HEK293 (cell line): ENCODE results near the gene NEURL2.

Experiments
- HOXC10 ChIP-seq: sonication (generic); formaldehyde crosslinking; IDR thresholded peaks from 2 replicates; pipeline ENCODE4 v1.8.1; 2023; ENCODE audit warnings: mild to moderate bottlenecking, missing genetic modification reagents
- PRDM1 ChIP-seq: fragments of 450-650 bp; formaldehyde crosslinking; IDR thresholded peaks from 2 replicates; pipeline ENCODE4; 2016; ENCODE audit warnings: missing biosample characterization, missing genetic modification characterization
- SCRT2 ChIP-seq: fragments of 450-650 bp; formaldehyde crosslinking; IDR thresholded peaks from 2 replicates; pipeline ENCODE4 v1.5.1; 2016; ENCODE audit warnings: missing biosample characterization, missing genetic modification characterization
- ZNF155 ChIP-seq: fragments of 450-650 bp; formaldehyde crosslinking; IDR thresholded peaks from 2 replicates; pipeline ENCODE4 v1.5.1; 2016; ENCODE audit warnings: missing biosample characterization, missing genetic modification characterization
- ZNF175 ChIP-seq: fragments of 450-650 bp; formaldehyde crosslinking; IDR thresholded peaks from 2 replicates; pipeline ENCODE4 v1.5.1; 2016; ENCODE audit warnings: missing biosample characterization, missing genetic modification characterization
- ZNF214 ChIP-seq: fragments of 450-650 bp; formaldehyde crosslinking; IDR thresholded peaks from 2 replicates; pipeline ENCODE4 v1.5.1; 2017; ENCODE audit warnings: missing biosample characterization, mild to moderate bottlenecking, missing genetic modification characterization, borderline replicate concordance
- ZNF292 ChIP-seq: fragments of 450-650 bp; formaldehyde crosslinking; IDR thresholded peaks from 2 replicates; pipeline ENCODE4 v1.5.1; 2016; ENCODE audit warnings: low read depth, missing biosample characterization, missing genetic modification characterization, borderline replicate concordance
- ZNF544 ChIP-seq: fragments of 450-650 bp; formaldehyde crosslinking; IDR thresholded peaks from 2 replicates; pipeline ENCODE4 v1.5.0; 2017; ENCODE audit warnings: missing biosample characterization, missing genetic modification characterization
- ZNF558 ChIP-seq: fragments of 450-650 bp; formaldehyde crosslinking; IDR thresholded peaks from 2 replicates; pipeline ENCODE4 v1.5.1; 2016; ENCODE audit warnings: missing biosample characterization, missing genetic modification characterization
- ZNF560 ChIP-seq: fragments of 450-650 bp; formaldehyde crosslinking; IDR thresholded peaks from 2 replicates; pipeline ENCODE4 v1.5.1; 2017; ENCODE audit warnings: missing biosample characterization, missing genetic modification characterization, borderline replicate concordance
- ZNF664 ChIP-seq: fragments of 450-650 bp; formaldehyde crosslinking; IDR thresholded peaks from 2 replicates; pipeline ENCODE4 v1.5.1; 2016; ENCODE audit warnings: missing biosample characterization, missing genetic modification characterization
- ZNF768 ChIP-seq: fragments of 450-650 bp; formaldehyde crosslinking; IDR thresholded peaks from 2 replicates; pipeline ENCODE4 v1.5.1; 2018; ENCODE audit warnings: missing biosample characterization, mild to moderate bottlenecking, missing genetic modification characterization
- ZNF776 ChIP-seq: fragments of 450-650 bp; formaldehyde crosslinking; IDR thresholded peaks from 2 replicates; pipeline ENCODE4 v1.5.0; 2017; ENCODE audit warnings: missing biosample characterization, missing genetic modification characterization, borderline replicate concordance
- TF ChIP-seq, protein P1 (sequence below): fragments of 450-650 bp; formaldehyde crosslinking; conservative IDR thresholded peaks from 2 replicates; pipeline ENCODE4 v1.5.1; 2016; ENCODE audit warnings: low read depth, missing biosample characterization, missing genetic modification characterization
- TF ChIP-seq, protein P2 (sequence below): fragments of 450-650 bp; formaldehyde crosslinking; IDR thresholded peaks from 2 replicates; pipeline ENCODE4 v1.5.1; 2016; ENCODE audit warnings: missing biosample characterization, missing genetic modification characterization
- TF ChIP-seq, protein P3 (sequence below): fragments of 450-650 bp; formaldehyde crosslinking; IDR thresholded peaks from 2 replicates; pipeline ENCODE4 v1.5.1; 2016; ENCODE audit warnings: missing biosample characterization, missing genetic modification characterization
- TF ChIP-seq, protein P4 (sequence below): fragments of 450-650 bp; formaldehyde crosslinking; IDR thresholded peaks from 2 replicates; pipeline ENCODE4 v1.5.1; 2016; ENCODE audit warnings: missing biosample characterization, missing genetic modification characterization

Gene NEURL2

DNA sequence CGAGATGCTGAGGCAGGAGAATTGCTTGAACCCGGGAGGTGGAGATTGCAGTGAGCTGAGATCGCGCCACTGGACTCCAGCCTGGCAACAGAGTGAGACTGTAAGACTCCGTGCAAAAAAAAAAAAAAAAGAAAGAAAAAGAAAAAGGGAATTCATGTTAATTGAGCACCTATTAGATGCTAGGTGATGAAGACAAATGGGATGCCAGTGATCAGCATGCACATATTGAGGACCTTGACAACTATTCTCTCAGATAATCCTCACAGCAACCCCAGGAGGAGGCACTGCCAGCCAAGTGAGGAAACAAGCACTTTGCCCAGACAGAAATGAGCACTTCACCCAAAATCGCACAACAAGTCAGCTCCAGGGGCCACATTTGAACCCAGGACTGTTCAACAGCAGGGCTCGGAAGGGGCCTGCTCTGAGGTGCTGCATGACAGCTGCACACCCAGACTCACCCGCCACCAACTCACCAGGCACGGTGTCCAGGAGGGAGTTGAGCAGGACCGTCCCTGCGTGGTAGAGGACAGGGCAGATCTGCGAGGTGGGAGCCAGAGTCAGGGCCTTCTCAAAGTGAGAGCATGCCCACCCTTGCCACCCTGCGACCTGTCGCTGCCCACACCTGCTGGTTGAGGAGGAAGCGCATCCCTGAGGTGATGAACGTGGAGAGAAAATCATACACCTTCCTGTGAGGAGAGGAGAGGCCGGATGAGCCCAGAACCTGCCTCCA, 16.4 kb upstream of the NEURL2 start (continued):
- TF ChIP-seq HOXC10 (CRISPR knock-in tag) (no peak), ZNF175 (tag by site-specific recombination) (no peak), ZNF768 (tag by site-specific recombination) (no peak), ZNF214 (tag by site-specific recombination) (peak; percentile 95), ZNF155 (tag by site-specific recombination) (no peak), ZNF292 (tag by site-specific recombination) (no peak), ZNF776 (no peak), ZNF544 (tag by site-specific recombination) (no peak), SCRT2 (tag by site-specific recombination) (peak; percentile 68), ZNF664 (tag by site-specific recombination) (peak; percentile 96), ZNF560 (no peak), ZNF558 (tag by site-specific recombination) (no peak), PRDM1 (tag by site-specific recombination) (no peak)
- TF ChIP-seq, protein P1, sequence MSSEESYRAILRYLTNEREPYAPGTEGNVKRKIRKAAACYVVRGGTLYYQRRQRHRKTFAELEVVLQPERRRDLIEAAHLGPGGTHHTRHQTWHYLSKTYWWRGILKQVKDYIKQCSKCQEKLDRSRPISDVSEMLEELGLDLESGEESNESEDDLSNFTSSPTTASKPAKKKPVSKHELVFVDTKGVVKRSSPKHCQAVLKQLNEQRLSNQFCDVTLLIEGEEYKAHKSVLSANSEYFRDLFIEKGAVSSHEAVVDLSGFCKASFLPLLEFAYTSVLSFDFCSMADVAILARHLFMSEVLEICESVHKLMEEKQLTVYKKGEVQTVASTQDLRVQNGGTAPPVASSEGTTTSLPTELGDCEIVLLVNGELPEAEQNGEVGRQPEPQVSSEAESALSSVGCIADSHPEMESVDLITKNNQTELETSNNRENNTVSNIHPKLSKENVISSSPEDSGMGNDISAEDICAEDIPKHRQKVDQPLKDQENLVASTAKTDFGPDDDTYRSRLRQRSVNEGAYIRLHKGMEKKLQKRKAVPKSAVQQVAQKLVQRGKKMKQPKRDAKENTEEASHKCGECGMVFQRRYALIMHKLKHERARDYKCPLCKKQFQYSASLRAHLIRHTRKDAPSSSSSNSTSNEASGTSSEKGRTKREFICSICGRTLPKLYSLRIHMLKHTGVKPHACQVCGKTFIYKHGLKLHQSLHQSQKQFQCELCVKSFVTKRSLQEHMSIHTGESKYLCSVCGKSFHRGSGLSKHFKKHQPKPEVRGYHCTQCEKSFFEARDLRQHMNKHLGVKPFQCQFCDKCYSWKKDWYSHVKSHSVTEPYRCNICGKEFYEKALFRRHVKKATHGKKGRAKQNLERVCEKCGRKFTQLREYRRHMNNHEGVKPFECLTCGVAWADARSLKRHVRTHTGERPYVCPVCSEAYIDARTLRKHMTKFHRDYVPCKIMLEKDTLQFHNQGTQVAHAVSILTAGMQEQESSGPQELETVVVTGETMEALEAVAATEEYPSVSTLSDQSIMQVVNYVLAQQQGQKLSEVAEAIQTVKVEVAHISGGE (tag by site-specific recombination), result no peak
- TF ChIP-seq, protein P2, sequence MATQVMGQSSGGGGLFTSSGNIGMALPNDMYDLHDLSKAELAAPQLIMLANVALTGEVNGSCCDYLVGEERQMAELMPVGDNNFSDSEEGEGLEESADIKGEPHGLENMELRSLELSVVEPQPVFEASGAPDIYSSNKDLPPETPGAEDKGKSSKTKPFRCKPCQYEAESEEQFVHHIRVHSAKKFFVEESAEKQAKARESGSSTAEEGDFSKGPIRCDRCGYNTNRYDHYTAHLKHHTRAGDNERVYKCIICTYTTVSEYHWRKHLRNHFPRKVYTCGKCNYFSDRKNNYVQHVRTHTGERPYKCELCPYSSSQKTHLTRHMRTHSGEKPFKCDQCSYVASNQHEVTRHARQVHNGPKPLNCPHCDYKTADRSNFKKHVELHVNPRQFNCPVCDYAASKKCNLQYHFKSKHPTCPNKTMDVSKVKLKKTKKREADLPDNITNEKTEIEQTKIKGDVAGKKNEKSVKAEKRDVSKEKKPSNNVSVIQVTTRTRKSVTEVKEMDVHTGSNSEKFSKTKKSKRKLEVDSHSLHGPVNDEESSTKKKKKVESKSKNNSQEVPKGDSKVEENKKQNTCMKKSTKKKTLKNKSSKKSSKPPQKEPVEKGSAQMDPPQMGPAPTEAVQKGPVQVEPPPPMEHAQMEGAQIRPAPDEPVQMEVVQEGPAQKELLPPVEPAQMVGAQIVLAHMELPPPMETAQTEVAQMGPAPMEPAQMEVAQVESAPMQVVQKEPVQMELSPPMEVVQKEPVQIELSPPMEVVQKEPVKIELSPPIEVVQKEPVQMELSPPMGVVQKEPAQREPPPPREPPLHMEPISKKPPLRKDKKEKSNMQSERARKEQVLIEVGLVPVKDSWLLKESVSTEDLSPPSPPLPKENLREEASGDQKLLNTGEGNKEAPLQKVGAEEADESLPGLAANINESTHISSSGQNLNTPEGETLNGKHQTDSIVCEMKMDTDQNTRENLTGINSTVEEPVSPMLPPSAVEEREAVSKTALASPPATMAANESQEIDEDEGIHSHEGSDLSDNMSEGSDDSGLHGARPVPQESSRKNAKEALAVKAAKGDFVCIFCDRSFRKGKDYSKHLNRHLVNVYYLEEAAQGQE (tag by site-specific recombination), result no peak
- TF ChIP-seq, protein P3, sequence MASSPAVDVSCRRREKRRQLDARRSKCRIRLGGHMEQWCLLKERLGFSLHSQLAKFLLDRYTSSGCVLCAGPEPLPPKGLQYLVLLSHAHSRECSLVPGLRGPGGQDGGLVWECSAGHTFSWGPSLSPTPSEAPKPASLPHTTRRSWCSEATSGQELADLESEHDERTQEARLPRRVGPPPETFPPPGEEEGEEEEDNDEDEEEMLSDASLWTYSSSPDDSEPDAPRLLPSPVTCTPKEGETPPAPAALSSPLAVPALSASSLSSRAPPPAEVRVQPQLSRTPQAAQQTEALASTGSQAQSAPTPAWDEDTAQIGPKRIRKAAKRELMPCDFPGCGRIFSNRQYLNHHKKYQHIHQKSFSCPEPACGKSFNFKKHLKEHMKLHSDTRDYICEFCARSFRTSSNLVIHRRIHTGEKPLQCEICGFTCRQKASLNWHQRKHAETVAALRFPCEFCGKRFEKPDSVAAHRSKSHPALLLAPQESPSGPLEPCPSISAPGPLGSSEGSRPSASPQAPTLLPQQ (tag by site-specific recombination), result no peak
- TF ChIP-seq, protein P4, sequence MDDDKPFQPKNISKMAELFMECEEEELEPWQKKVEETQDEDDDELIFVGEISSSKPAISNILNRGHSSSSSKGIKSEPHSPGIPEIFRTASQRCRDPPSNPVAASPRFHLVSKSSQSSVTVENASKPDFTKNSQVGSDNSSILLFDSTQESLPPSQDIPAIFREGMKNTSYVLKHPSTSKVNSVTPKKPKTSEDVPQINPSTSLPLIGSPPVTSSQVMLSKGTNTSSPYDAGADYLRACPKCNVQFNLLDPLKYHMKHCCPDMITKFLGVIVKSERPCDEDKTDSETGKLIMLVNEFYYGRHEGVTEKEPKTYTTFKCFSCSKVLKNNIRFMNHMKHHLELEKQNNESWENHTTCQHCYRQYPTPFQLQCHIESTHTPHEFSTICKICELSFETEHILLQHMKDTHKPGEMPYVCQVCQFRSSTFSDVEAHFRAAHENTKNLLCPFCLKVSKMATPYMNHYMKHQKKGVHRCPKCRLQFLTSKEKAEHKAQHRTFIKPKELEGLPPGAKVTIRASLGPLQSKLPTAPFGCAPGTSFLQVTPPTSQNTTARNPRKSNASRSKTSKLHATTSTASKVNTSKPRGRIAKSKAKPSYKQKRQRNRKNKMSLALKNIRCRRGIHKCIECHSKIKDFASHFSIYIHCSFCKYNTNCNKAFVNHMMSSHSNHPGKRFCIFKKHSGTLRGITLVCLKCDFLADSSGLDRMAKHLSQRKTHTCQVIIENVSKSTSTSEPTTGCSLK (tag by site-specific recombination), result no peak
